Heart left ventricle (tissue), 13 donors: ENCODE data around the gene NEURL4.

Experiments
- POLR2A ChIP-seq, 2 donors: fragments of 450-650 bp; IDR thresholded peaks; one replicate each; pipeline ENCODE4 v1.6.1; 2017; ENCODE audit warnings: antibody characterized with exemption in 2 of 2, mild to moderate bottlenecking in 2 of 2, moderate library complexity in 2 of 2
- TF ChIP-seq, protein P1 (sequence below), 12 donors: fragments of 200-600 bp; sonication (generic) in 4 of 12; IDR thresholded peaks; one replicate each; pipeline versions ENCODE4 v1.5.0 to v1.8.0; 2018 to 2022; ENCODE audit warnings: antibody characterized with exemption in 12 of 12, mild to moderate bottlenecking in 5 of 12
- donor health status: ischemic (EF 13 %, LVEDD 7.1; RV severe dilation, severe dysfunction).
- donor health status: DM: no; HTN: yes; CAD: no.
- donor health status: DM: no; HTN: no; CAD: no.
- donor health status: ischemic (EF 25% LVEDD 6.9; RV normal size, moderate dysfunction).
- donor health status: ischemic (EF 25% LVEDD 5.7; RV mildly dilated, moderate dysfunction).
- donor health status: ischemic (EF 35%, LVEDD 5.7; RV mildly dilated, moderate dysfunction).
- donor health status: nonischemic (EF 11% LVEDD 7.7; RV severe dilation, severe dysfunction).
- donor health status: DM: yes; HTN: yes; CAD: no.
- donor health status: PGD.
- donor health status: ischemic (EF 29% LVEDD 5.4; RV normal size, mild dysfunction).
- donor health status: nonischemic (EF 23%, LVEDD 6.1; RV moderate dilation, normal function).

DNA sequence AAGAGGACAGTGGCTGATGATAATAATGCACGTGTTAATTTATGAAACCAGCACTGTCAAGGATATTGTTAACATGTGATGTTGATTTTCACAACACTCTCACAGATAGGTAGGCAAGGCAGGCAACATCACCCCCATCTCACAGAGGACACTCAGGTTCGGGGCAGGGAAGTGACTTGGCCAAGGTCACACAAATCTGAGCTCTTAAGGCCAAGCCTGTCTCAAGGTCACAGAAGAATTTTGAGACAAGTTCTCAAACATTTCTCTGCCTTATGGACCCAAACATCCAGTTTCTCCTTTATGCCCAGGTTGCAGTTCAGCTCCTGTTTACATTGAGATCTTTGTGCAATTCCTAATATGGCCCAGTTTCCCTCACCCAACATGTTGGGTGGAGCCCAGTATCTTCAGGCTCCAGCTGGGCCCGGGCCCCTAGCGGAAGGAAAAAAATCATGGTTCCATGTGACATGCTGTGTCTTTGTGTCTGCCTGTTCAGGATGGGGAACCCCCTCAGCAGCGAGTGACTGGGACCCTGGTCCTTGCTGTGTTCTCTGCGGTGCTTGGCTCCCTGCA lies 46.3 kb downstream of the NEURL4 start:
- TF ChIP-seq, protein P1, sequence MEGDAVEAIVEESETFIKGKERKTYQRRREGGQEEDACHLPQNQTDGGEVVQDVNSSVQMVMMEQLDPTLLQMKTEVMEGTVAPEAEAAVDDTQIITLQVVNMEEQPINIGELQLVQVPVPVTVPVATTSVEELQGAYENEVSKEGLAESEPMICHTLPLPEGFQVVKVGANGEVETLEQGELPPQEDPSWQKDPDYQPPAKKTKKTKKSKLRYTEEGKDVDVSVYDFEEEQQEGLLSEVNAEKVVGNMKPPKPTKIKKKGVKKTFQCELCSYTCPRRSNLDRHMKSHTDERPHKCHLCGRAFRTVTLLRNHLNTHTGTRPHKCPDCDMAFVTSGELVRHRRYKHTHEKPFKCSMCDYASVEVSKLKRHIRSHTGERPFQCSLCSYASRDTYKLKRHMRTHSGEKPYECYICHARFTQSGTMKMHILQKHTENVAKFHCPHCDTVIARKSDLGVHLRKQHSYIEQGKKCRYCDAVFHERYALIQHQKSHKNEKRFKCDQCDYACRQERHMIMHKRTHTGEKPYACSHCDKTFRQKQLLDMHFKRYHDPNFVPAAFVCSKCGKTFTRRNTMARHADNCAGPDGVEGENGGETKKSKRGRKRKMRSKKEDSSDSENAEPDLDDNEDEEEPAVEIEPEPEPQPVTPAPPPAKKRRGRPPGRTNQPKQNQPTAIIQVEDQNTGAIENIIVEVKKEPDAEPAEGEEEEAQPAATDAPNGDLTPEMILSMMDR (IDR thresholded peaks at IDR 0.05) = peak in 1 of 12 donors; percentile 8
- TF ChIP-seq POLR2A (IDR thresholded peaks at IDR 0.05) = no peak
